ENCODE results near the gene GTF2H3. TPM values are rescaled to one million over a fixed set of nuclear protein-coding genes. Genes with fewer than 3 reads are reported as not detected.
A peak's percentile ranks its signal among the peaks of the same experiment; 100 is the strongest.

GTF2H3 gene
- total RNA-seq, 2 donors from 2014 or later: 19.6 to 25.1 TPM

DNA sequence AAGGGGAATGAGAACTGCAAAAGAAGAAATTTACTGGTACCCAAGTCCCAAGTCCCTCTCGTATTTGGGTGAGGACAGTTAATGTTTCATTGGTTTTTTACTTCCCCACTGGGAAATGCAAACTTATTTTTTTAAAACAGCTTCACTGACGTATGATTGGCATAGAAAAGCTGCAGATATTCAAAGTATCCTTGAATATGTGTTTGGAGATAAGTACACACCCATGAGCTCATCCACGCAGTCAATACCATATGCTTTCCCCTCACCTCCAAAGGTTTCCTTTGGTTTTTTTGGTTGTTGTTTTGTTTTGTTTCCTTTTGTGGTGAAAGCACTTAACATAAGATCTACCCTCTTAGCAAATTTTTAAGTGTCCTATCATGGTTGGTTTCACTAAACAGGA is 50.3 kb downstream of the GTF2H3 start:
- intact Hi-C loops (cut with DNase I, micrococcal nuclease): no loop called here
- ATAC-seq (no peak), DNase-seq (no peak)

DNA sequence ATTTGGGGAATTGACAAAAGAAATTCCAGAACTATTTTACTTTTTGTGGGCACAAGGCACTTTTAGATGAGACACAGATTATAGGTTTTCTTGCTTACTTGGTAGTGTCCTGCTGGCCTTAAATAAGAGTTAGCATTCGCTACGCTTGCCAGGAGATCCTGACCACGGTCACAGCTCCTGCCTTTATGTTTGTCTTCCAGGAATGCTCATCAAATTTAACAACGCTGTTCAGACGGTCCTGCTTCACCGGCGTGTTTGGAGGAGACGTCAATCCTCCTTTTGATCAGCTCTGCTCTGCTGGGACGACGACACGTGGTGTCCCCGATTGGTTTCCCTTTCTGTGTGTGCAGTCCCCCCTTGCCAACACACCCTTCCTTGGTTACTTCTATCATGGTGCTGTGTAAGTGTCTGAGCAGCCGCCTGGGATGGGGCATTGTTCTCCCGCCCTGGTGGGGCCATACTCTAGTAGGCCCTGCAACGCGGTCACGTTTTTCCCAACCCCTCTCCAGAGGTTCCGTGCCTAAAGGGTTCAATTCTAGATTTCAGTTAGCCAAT is 53.1 kb downstream of the GTF2H3 start:
- intact Hi-C loops (cut with DNase I, micrococcal nuclease): no loop called here
- DNase-seq (no peak), ATAC-seq (no peak)

DNA sequence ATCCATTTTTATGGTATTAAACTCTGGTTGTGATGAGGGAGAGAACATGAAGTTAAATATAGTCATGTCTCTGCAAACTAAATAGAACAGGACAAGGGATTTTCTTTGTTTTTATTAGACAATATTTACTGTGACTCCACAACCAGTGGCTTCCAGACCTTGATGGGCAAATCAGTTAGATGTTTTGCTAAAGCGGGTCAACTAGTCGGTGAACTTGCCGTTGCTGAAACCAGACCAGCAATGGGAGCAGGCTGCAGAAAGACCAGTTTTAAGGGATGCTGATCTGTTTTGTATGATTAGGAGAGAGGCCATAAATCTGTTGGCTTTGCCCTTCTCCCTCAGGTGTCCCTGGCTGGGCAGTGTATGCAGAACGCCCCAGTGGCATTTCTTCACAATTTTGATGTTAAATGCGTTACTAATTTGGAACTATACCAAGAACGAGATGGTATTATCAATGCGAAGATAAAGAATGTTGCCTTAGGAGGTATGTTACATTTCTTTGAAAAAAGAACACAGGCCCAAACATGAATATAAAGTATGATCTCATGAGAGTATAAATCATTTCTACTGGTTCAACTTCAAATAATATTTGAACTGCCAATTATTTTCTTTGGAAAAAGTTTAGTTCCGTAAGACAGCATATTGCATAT is 56.7 kb downstream of the GTF2H3 start:
- DNase-seq: no peak
- intact Hi-C loops (cut with DNase I, micrococcal nuclease): no loop called here
- no peak for ATAC-seq

DNA sequence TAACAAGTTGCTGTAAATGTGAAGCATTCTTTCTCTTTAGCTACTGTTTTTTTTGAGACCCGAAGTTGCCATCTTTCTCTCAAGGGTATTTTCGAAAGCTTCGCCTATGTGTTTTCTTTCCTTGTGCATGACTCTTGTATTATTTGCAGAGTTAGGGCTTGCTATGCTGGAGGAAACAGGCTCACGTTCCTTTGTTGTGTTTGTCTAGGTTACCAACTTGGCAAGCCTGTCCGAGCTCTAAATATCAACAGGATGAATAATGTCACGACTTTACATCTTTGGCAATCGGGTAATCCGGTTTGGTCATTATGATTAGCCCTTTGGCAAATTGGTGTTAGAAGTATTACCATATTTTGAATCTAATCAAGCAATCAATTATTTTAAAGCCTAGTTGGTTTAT is 62.6 kb downstream of the GTF2H3 start:
- ATAC-seq: no peak
- DNase-seq: no peak
- intact Hi-C loops (cut with DNase I, micrococcal nuclease): no loop called here

DNA sequence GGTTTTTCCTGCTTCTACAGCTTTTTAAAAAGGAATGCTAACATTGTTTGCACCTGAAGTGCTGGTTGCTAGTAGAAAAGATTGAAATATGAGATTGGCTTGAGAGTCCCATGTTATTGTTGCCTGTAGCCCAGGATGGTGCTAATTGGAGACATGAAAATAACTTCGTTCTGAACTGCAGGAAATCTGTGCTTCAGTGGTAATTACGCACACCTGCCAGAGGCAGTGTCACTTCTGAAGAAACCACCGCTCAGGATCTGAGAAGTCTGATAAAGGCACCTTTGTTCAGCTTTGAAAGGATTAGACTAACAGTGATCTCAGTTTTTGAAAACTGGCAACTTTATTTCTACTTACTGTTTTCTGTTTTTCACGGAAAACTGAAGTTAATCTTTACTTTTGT is 63.0 kb downstream of the GTF2H3 start:
- intact Hi-C loops (cut with DNase I, micrococcal nuclease): no loop called here
- ATAC-seq (peak; percentile 64), DNase-seq (no peak)

DNA sequence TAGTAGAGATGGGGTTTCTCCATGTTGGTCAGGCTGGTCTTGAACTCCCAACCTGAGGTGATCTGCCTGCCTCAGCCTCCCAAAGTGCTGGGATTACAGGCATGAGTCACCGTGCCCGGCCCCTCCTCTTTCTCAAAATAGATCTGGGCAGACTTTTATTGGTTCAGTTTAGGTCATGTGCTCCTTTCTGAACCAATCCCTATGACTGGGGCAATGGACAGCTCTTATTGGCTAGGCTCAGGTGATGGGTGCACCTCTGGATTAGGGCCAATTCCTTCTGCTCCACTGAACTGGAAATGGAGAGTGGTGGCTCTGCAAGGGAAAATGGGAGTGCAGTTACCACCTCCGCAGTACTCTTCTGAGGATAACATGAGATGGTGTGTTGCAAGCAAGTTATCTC is 72.3 kb downstream of the GTF2H3 start:
- ATAC-seq (no peak), DNase-seq (no peak)
- intact Hi-C loops (cut with DNase I, micrococcal nuclease): no loop called here

DNA sequence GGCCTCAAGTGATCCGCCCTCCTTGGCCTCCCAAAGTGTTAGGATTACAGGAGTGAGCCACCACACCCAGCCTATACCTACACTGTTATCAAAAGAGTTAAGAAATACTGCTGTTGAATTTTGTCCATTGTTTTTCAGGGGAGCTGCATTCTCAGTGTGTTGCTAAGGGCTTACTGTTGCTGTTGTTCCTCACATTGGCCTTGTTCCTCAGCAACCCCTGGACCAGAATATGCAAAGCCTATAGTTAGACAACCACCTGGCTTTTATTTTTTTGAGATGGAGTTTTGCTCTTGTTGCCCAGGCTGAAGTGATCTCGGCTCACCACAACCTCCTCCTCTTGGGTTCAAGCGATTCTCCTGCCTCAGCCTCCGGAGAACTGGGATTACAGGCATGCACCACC is 73.8 kb downstream of the GTF2H3 start:
- no peak for DNase-seq
- intact Hi-C loops (cut with DNase I, micrococcal nuclease): no loop called here
- no peak for ATAC-seq

Other genes starting within 250 kb of the GTF2H3 start
- gene KMT5A, start 249.7 kb upstream of the GTF2H3 start, total RNA-seq: 10 to 100 TPM; 38.3 to 52.0 TPM
- gene RILPL2, start 197.1 kb upstream of the GTF2H3 start, total RNA-seq: 1 to 10 TPM; 1.1 to 1.9 TPM
- 10 to 100 TPM; 18.7 to 23.8 TPM for gene SNRNP35, start 175.7 kb upstream of the GTF2H3 start, total RNA-seq
- gene RILPL1, start 100.1 kb upstream of the GTF2H3 start, total RNA-seq: 1 to 10 TPM; 4.3 to 4.9 TPM
- gene TMED2, start 49.3 kb upstream of the GTF2H3 start, total RNA-seq: 100 to 1,000 TPM; 229 to 262 TPM
- 10 to 100 TPM; 13.0 to 15.4 TPM for gene DDX55, start 31.7 kb upstream of the GTF2H3 start, total RNA-seq
- 10 to 100 TPM; 38.8 to 43.4 TPM for gene EIF2B1, start 143 bp upstream of the GTF2H3 start, total RNA-seq
- gene TCTN2, start 37.3 kb downstream of the GTF2H3 start, total RNA-seq: 1 to 10 TPM; 4.8 to 6.0 TPM
- 10 to 100 TPM; 31.3 to 32.6 TPM for gene ATP6V0A2, start 78.5 kb downstream of the GTF2H3 start, total RNA-seq
- under 1 TPM; 0.15 to 0.39 TPM for gene DNAH10, start 128.5 kb downstream of the GTF2H3 start, total RNA-seq